SHP77 (cell line): ENCODE measurements around the gene SLC16A12.
"Not testable (repeated sequence)": the region's sequence is repeated elsewhere in the genome, so short reads cannot be mapped to it uniquely, and the experiment has no call there.

Experiments used
- DNase-seq, 2 experiments: peaks; one replicate each; lab custom pipeline; 2025; lab: John Stamatoyannopoulos, UW

SLC16A12 gene

DNA sequence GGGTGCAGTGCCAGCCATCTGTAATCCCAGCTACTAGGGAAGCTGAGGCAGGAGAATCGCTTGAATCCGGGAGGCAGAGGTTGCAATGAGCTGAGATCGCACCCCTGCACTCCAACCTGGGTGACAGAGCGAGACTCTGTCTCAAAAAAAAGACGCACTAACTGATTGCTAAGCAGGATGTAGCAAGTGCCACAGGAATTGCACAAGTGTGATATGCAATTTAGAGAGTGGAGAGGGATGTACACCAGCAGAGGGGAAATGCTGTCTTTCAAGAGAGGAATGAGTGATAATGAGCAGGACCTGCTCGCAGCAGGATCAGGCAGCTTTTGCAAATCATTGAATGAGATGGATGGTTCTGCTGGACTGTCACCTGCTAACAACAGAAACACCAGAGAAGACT is 13.3 kb upstream of the SLC16A12 start:
- no peak for DNase-seq

GRCh38 chr10:89547853-89548513 is 12.6 kb upstream of the SLC16A12 start:
- DNase-seq = no peak

DNA sequence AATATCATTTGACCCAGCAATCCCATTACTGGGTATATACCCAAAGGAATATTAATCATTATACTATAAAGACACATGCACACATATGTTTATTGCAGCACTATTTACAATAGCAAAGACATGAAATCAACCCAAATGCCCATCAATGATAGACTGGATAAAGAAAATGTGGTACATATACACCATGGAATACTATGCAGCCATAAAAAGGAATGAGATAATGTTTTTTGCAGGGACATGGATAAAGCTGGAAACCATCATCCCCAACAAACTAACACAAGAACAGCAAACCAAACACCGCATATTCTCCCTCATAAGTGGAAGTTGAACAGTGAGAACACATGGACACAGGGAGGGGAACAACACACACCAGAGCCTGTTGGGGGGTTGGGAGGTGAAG is 11.3 kb upstream of the SLC16A12 start:
- DNase-seq = not testable (repeated sequence)

DNA sequence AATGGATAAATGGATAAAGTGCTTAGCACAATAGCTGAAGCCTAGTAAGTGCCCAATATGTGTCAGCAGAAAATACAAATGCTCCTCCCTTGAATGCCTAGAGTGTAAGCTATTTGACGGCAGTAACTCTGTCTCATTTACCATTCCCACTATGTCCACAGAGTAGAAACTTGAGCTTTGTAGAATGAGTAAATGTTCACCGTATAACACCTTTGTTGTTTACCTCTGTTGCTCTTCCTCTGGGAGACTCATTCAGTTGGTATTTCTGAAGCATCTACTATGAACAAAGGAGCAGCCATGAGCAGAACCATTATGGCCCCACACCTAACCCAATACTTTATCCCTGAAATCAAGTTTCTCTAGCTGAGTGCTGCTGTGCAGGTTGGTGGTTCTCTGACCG is 8.4 kb upstream of the SLC16A12 start:
- DNase-seq = no peak

DNA sequence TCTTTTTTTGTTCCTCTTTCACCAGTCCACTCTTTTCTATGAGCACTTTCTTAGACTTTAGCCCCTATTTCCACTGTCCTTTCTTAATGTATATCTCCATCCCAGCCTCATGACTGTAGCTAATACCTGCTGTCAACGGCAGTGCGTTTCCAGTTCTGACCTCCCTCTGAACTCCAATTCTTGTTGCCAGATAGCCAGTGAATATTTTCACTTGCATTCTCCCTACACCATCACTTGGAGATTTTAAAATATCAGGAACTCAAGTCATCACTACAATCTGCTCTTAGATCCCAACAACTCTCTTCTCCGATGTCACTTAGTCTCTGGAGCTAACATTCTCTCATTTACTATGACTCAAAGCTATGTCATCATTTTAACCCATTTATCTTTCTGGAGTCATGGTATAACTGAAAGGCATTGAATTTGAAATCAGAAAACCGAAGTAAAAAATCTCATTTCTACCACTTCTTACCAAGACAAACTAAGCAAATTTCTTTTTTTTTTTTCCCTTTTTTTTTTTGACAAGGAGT is 5.1 kb upstream of the SLC16A12 start:
- no peak for DNase-seq

DNA sequence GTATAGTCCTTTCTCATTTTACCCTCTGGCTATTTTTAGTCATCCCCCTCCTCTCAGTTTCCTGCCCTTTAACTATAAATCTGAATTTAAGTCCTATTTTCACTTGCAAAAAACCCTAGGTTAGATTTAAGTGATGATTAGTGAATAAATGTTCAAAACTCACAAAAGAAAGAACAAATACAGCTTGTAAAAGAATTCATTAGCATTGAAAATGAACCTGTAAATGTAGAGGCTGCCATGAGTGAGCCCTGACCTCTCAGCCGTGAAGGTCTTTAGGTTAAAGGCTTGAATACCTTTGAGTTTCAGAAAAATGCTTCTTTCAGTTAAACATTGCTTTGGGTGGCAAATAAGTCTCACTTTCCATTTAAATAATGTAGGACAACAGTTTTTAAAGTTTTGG is 2.0 kb upstream of the SLC16A12 start:
- no peak for DNase-seq

- DNase-seq = no peak
Observed at GRCh38 chr10:89536013-89536354, 590 bp upstream of the SLC16A12 start.

- no peak for DNase-seq
Observed at GRCh38 chr10:89534826-89535166, 598 bp downstream of the SLC16A12 start.

DNA sequence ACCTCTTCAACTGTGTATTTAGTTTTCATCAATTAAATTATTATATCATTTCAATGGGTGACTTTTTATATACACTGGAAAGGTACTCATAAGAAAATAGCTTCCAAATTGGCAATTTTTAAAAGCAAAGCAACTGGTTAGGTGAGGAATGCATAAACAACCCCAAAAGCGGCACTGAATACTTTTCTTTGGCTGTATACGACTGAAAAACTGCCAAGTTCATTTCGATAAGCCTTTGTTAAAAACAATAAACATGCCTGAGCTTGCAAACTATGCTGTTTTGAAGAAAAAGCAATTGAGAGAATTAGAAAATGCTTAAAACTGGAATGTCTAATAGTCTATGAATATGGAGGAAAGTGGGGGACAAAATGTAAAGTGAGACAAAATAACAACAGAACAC is 2.9 kb downstream of the SLC16A12 start:
- DNase-seq = no peak

GRCh38 chr10:89531359-89531758 is 4.0 kb downstream of the SLC16A12 start:
- DNase-seq = no peak

GRCh38 chr10:89529711-89530110 is 5.7 kb downstream of the SLC16A12 start:
- not testable (repeated sequence) for DNase-seq

- no peak for DNase-seq
Observed at GRCh38 chr10:89526358-89526757, 9.0 kb downstream of the SLC16A12 start.

DNA sequence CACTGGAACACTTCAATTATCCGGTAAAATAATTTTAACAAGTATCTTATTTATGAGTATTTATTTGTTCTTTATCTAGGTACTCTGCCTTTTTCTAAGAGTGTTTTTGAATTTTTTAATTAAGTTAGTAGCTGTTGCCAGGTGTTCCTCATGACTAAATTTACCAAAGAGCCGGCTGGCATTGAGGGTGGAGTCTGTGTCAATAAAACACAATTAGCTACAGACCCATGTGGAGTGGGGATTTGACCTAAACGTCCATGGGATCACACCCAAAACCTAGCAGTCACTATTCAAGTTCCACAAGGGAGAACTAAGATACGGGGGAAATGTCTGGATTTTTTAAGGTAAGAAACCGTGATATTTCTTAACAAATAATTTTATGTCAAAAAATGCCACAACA is 9.8 kb downstream of the SLC16A12 start:
- DNase-seq = peak in 1 of 2 experiments; percentile 26

DNA sequence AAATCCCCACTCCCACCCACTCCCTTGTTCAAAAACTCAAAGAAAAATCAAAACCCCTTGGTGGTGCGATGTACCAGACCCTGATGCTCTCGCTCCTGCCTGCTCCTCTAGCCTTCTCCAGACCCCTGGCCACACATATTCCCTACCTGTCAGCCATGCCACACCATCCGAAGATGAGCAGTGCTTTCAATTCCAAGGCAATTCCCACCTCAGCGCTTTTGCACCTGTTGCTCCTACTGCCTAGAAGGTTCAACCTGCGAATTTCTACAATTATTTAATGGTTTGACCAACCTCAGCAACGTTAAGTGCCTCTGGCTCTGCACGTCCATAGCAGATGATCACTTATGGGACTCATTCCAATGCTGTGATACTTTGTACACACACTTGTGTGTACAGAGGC is 11.1 kb downstream of the SLC16A12 start:
- DNase-seq = no peak

GRCh38 chr10:89523274-89523673 is 12.1 kb downstream of the SLC16A12 start:
- DNase-seq = no peak

GRCh38 chr10:89522463-89522862 is 12.9 kb downstream of the SLC16A12 start:
- DNase-seq = no peak

DNA sequence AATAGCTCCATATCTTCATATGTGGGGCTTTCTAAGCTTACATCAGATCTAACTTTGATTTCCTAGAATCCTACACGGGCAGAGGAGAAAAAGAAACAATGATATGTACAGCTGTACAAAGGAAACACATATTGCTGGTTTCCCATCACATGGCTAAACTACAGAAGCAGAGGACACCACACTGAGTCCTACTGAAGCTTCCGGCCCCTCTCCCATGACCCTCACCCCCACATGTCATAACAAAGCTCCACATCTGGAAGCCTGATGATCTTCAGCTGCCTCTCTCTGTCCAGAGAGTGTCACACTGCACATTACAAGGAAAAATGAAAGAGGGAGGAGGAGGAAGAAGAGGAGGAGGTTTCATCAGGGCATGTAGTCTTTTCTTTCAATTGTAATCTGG is 14.0 kb downstream of the SLC16A12 start:
- DNase-seq = no peak

GRCh38 chr10:89520706-89521105 is 14.7 kb downstream of the SLC16A12 start:
- no peak for DNase-seq

GRCh38 chr10:89518876-89519842 is 16.2 kb downstream of the SLC16A12 start:
- no peak for DNase-seq

DNA sequence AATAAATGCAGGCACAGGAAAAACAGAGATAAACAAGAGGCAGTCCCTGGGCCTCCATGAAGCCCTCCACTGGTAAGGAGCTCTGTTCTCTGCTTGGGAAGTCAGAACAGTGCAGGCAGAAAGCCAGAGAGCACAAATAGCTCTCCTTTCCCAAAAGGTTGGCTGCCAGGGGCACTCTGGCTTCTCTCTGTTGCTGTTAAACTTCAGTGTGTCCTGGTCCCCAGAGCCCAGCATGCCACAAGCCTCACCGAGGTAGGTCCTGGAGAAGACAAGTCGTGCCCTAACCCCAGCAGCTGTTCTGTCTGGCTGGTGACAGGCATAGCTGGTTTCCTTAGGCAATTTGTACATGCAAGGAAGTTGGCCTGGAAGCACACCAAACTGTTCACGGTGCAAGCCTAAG is 17.3 kb downstream of the SLC16A12 start:
- DNase-seq = no peak

- DNase-seq = peak; percentile 4 to 20
Observed at GRCh38 chr10:89516149-89516832, 19.1 kb downstream of the SLC16A12 start.

DNA sequence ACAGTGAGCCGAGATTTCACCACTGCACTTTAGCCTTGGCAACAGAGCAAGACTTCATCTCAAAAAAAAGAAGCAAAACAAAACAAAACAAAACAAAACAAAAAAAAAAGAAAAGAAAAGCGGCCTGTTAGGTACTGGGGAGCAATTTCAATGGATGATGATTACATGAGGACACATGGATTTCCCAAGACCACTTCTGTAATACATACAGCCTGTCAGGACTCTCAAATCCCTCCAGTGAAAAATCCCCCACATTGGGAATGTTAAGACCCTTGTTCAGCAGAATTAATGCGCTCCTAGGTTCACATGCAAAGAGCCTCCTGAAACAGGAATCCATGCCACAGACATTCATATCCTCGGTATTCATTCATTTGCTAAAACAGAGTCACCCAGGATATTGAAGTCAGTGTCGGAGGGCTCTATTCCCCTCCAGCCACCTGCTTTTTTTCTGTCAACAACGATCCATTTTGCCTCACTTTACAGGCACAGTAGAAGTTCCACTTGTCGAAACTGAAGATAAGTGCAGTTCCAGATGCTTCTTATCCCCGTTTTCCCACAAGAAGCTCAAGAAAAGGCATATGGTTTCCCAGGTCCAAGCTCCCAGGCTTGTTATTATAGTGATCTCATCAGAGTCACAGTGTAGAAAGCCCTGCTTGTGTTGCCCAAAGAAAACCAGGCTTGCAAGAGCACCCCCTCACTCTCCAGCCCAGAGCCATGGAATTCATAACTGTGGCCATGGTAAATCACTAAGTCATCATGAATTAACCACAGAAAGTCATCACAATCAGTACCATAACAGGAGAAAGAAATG is 20.2 kb downstream of the SLC16A12 start:
- DNase-seq = peak in 1 of 2 experiments; percentile 6
